ENCODE results near the gene GABRB1. TPM values are rescaled to one million over a fixed set of nuclear protein-coding genes. Genes with fewer than 3 reads are reported as not detected.

The GABRB1 gene
- polyA plus RNA-seq, 2 of the 4 experiments (the other 2 are of a cell fraction), result not detected

DNA sequence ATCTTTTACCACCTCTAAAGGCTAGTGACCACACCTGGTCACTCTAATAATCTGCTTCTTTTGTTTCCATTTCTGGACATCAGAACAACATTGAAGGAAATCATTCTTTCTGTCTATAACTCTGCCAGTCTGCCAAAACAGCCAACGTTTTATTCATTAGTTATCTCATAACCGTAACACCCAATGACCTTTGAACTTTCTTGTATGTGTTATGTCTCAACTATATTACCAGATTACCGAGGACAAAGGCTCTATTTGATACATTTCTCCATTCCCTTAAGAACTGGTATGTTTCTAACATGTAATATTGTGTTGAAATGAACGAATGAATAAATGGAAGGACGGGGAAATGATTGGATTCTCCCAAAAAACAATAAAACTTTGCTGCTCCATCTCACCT, 152.7 kb downstream of the GABRB1 start:
- FAIRE-seq (no peak), DNase-seq (ENCODE audit: low read depth in 1 of 2, low spot score in 1 of 2) (no peak), ATAC-seq (no peak)
- Histone ChIP-seq H3K4me2 (no peak overlapping the region), H3K27ac (no peak overlapping the region), H3K4me3 (no peak overlapping the region), H3K9me3 (no peaks in the 10 kb centered on the region), H3K4me1 (no peaks in the 10 kb centered on the region)
- TF ChIP-seq MYC (IDR thresholded peaks at IDR 0.05; ENCODE audit: borderline replicate concordance, low read length) (no peak), NR3C1 (IDR thresholded peaks at IDR 0.05) (no peak), NPAS2 (CRISPR knock-in tag; IDR thresholded peaks at IDR 0.05; ENCODE audit: borderline replicate concordance) (no peak), SREBF2 (IDR thresholded peaks at IDR 0.05) (no peak), KDM5A (IDR thresholded peaks at IDR 0.05) (no peak)
- TF ChIP-seq, protein P1, sequence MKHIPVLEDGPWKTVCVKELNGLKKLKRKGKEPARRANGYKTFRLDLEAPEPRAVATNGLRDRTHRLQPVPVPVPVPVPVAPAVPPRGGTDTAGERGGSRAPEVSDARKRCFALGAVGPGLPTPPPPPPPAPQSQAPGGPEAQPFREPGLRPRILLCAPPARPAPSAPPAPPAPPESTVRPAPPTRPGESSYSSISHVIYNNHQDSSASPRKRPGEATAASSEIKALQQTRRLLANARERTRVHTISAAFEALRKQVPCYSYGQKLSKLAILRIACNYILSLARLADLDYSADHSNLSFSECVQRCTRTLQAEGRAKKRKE (CRISPR knock-in tag; IDR thresholded peaks at IDR 0.05; ENCODE audit: low read depth), result no peak
- TF ChIP-seq, protein P2, sequence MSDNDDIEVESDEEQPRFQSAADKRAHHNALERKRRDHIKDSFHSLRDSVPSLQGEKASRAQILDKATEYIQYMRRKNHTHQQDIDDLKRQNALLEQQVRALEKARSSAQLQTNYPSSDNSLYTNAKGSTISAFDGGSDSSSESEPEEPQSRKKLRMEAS (IDR thresholded peaks at IDR 0.05), result no peak
- TF ChIP-seq, protein P3, sequence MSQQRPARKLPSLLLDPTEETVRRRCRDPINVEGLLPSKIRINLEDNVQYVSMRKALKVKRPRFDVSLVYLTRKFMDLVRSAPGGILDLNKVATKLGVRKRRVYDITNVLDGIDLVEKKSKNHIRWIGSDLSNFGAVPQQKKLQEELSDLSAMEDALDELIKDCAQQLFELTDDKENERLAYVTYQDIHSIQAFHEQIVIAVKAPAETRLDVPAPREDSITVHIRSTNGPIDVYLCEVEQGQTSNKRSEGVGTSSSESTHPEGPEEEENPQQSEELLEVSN (IDR thresholded peaks at IDR 0.05; ENCODE audit: borderline replicate concordance, low read depth), result no peak
- ChIA-PET POLR2A (interaction anchor here (0.6 kb wide), 1 partner anchor 21 kb away, joined by 3 read pairs; no protein-coding TSS in a partner anchor), CTCF (no interaction called here)
- WGBS (ENCODE audit: missing lambda C conversion rate), result 0% methylated on average over 5 of the region's 5 CpGs

DNA sequence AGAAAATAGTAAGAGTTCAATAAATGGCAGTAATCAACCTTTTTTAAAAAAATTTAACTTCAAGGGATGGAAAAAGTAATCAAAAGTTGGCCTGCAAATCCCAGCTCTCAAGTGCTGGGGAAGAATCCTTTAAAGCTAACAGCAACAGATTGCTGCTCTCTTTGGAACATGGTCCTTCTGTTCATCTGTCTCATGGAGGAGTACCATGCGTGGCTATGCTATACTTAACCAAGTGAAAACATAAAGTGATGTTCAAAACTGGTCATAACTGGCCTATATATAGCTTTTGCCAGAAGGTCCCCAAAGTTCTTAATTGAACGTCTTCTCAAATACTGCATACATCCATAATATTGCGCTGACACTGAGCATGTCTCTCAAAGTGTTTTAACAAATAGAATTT, 154.4 kb downstream of the GABRB1 start:
- WGBS (ENCODE audit: missing lambda C conversion rate), result 6% methylated on average over 3 of the region's 3 CpGs
- H3K4me1 ChIP-seq, result no peaks in the 10 kb centered on the region
- CTCF ChIA-PET, result no interaction called here
- no peak for DNase-seq (ENCODE audit: low read depth in 1 of 2, low spot score in 1 of 2)
- POLR2A ChIA-PET, result no interaction called here
- ATAC-seq, result no peak
- no peak overlapping the region for H3K4me3 ChIP-seq
- FAIRE-seq, result no peak
- H3K9me3 ChIP-seq, result no peaks in the 10 kb centered on the region
- no peak overlapping the region for H3K27ac ChIP-seq
- H3K4me2 ChIP-seq, result no peak overlapping the region
- no peak for TF ChIP-seq USF2 (IDR thresholded peaks at IDR 0.05)
- TF ChIP-seq ZSCAN20 (CRISPR knock-in tag; IDR thresholded peaks at IDR 0.05), result no peak
- no peak for TF ChIP-seq CEBPB (IDR thresholded peaks at IDR 0.05)
- TF ChIP-seq, protein P1 (CRISPR knock-in tag; IDR thresholded peaks at IDR 0.05; ENCODE audit: low read depth), result no peak
- TF ChIP-seq RAD21 (conservative IDR thresholded peaks at IDR 0.05 in 1 of 2, IDR thresholded peaks at IDR 0.05 in 1 of 2), result no peak

- ATAC-seq (no peak), DNase-seq (ENCODE audit: low read depth in 1 of 2, low spot score in 1 of 2) (no peak), FAIRE-seq (no peak)
- H3K4me1 ChIP-seq, result no peaks in the 10 kb centered on the region
- TF ChIP-seq, protein P4, sequence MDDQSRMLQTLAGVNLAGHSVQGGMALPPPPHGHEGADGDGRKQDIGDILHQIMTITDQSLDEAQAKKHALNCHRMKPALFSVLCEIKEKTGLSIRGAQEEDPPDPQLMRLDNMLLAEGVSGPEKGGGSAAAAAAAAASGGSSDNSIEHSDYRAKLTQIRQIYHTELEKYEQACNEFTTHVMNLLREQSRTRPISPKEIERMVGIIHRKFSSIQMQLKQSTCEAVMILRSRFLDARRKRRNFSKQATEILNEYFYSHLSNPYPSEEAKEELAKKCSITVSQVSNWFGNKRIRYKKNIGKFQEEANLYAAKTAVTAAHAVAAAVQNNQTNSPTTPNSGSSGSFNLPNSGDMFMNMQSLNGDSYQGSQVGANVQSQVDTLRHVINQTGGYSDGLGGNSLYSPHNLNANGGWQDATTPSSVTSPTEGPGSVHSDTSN (IDR thresholded peaks at IDR 0.05), result no peak
- TF ChIP-seq RARB (CRISPR knock-in tag; IDR thresholded peaks at IDR 0.05), result no peak
- no peak for TF ChIP-seq CHD2 (IDR thresholded peaks at IDR 0.05; ENCODE audit: low read length, partially characterized antibody)
- ChIA-PET POLR2A (no interaction called here), CTCF (no interaction called here)
- no peak overlapping the region for H3K4me2 ChIP-seq
- H3K4me3 ChIP-seq, result no peak overlapping the region
- H3K9me3 ChIP-seq, result no peaks in the 10 kb centered on the region
- no peak overlapping the region for H3K27ac ChIP-seq
- 3% methylated on average over 2 of the region's 2 CpGs for WGBS (ENCODE audit: missing lambda C conversion rate)
Observed at GRCh38 chr4:47187608-47188007, 156.2 kb downstream of the GABRB1 start.

DNA sequence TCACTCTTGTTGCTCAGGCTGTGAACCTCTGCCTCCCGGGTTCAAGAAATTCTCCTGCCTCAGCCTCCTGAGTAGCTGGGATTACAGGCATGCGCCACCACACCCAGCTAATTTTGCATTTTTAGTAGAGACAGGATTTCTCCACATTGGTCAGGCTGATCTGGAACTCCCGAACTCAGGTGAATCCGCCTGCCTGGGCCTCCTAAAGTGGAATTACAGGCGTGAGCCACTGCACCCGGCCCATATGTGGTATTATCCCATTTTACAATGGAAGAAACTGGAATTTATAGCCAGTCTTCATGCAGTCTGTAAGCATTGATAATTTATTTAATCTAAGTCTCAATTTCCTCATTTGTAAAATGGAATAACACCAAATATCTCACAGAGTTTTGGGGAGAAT, 161.8 kb downstream of the GABRB1 start:
- ATAC-seq, result no peak
- Histone ChIP-seq H3K9me3 (no peaks in the 10 kb centered on the region), H3K4me3 (no peak overlapping the region), H3K27ac (no peak overlapping the region), H3K4me1 (no peaks in the 10 kb centered on the region), H3K4me2 (no peak overlapping the region)
- POLR2A ChIA-PET, result no interaction called here
- DNase-seq (ENCODE audit: low read depth in 1 of 2, low spot score in 1 of 2), result no peak
- TF ChIP-seq RFX5 (IDR thresholded peaks at IDR 0.05) (no peak), FOSL2 (IDR thresholded peaks at IDR 0.05) (no peak), FOSL2 (CRISPR knock-in tag; IDR thresholded peaks at IDR 0.05) (no peak), NPAS2 (CRISPR knock-in tag; IDR thresholded peaks at IDR 0.05; ENCODE audit: borderline replicate concordance) (no peak), USF2 (IDR thresholded peaks at IDR 0.05) (no peak), MAFK (IDR thresholded peaks at IDR 0.05; ENCODE audit: partially characterized antibody) (no peak), EP300 (IDR thresholded peaks at IDR 0.05) (no peak)
- TF ChIP-seq, protein P5, sequence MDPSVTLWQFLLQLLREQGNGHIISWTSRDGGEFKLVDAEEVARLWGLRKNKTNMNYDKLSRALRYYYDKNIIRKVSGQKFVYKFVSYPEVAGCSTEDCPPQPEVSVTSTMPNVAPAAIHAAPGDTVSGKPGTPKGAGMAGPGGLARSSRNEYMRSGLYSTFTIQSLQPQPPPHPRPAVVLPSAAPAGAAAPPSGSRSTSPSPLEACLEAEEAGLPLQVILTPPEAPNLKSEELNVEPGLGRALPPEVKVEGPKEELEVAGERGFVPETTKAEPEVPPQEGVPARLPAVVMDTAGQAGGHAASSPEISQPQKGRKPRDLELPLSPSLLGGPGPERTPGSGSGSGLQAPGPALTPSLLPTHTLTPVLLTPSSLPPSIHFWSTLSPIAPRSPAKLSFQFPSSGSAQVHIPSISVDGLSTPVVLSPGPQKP (IDR thresholded peaks at IDR 0.05; ENCODE audit: low read depth, low read length), result no peak
- 4% methylated on average over 4 of the region's 6 CpGs for WGBS (ENCODE audit: missing lambda C conversion rate)
- CTCF ChIA-PET, result no interaction called here
- no peak for FAIRE-seq
